A549 (cell line): ENCODE measurements around the gene FRY. TPM values are rescaled to one million over a fixed set of nuclear protein-coding genes. Genes with fewer than 3 reads are reported as not detected.

Source experiments
- ATAC-seq, 2 experiments: fragments of 200-7000 bp in 1 of 2; fragments of >200 bp in 1 of 2; cut with Nextera tagmentation in 1 of 2; cut with Tn5 transposase in 1 of 2; 3 replicates each; pipeline versions ENCODE4 v1.8.0 to v1.9.1; 2018 to 2020; ENCODE audit warnings: mild to moderate bottlenecking in 1 of 2, moderate library complexity in 1 of 2
- CTCF ChIA-PET: fragments of 300-600 bp; sonication (Branson Sonifier 250); formaldehyde crosslinking; extraction: SDS; loops from one replicate; lab custom pipeline; 2021; ENCODE audit warnings: antibody characterized with exemption, inconsistent platforms; lab: Yijun Ruan, JAX
- POLR2A ChIA-PET: fragments of 350-600 bp; formaldehyde crosslinking; extraction: SDS; loops from one replicate; lab custom pipeline; 2021; ENCODE audit warnings: antibody characterized with exemption, inconsistent platforms; lab: Yijun Ruan, JAX
- DNase-seq, 2 experiments: peaks; one replicate each; pipeline versions ENCODE4 v3.0.0 to v3.0.0-alpha.2; 2011 to 2016; ENCODE audit warnings: low read depth in 1 of 2, low spot score in 1 of 2
- FAIRE-seq: peaks from 2 replicates; lab custom pipeline; 2011; peaks lifted over from hg19 to GRCh38; lab: Jason Lieb, UNC
- H3K27ac ChIP-seq, 2 experiments: fragments of >200 bp; sonication (Bioruptor Twin); formaldehyde crosslinking; 3 replicates each; pipeline ENCODE4 v1.5.1; 2016 to 2017
- H3K4me1 ChIP-seq: fragments of >200 bp; sonication (Bioruptor Twin); formaldehyde crosslinking; 3 replicates; pipeline ENCODE4 v1.6.1; 2016
- H3K4me2 ChIP-seq: fragments of >200 bp; sonication (Bioruptor Twin); formaldehyde crosslinking; 3 replicates; pipeline ENCODE4 v1.6.1; 2016
- H3K4me3 ChIP-seq: fragments of >200 bp; sonication (Bioruptor Twin); formaldehyde crosslinking; 3 replicates; pipeline ENCODE4 v1.5.1; 2016
- H3K9me3 ChIP-seq: fragments of >200 bp; sonication (Bioruptor Twin); formaldehyde crosslinking; 3 replicates; pipeline ENCODE4 v1.6.1; 2016
- CBX8 ChIP-seq: fragments of 200-600 bp; sonication (generic); IDR thresholded peaks from 2 replicates; pipeline ENCODE4 v1.6.1; 2016
- CHD2 ChIP-seq: fragments of 150-350 bp; IDR thresholded peaks from 2 replicates; pipeline ENCODE4 v1.6.1; 2014; ENCODE audit warnings: low read length; ENCODE audit not compliant: partially characterized antibody
- EHMT2 ChIP-seq: fragments of 200-600 bp; sonication (generic); IDR thresholded peaks from 2 replicates; pipeline ENCODE4 v1.6.1; 2016; ENCODE audit warnings: antibody characterized with exemption, low read depth, mild to moderate bottlenecking, moderate library complexity
- EP300 ChIP-seq, 2 experiments: fragments of >200 bp; sonication (Bioruptor Twin); formaldehyde crosslinking; IDR thresholded peaks; 2 replicates in 1 of 2; 3 replicates in 1 of 2; pipeline ENCODE4 v1.6.1; 2016 to 2017
- FOSB ChIP-seq: fragments of 250-450 bp; sonication (Bioruptor Pico); IDR thresholded peaks from 2 replicates; pipeline ENCODE4 v1.5.0; 2020; ENCODE audit warnings: mild to moderate bottlenecking, moderate library complexity
- FOSL2 ChIP-seq, 2 experiments: fragments of 450-650 bp in 1 of 2; fragments of >200 bp in 1 of 2; sonication (Bioruptor Twin) in 1 of 2; formaldehyde crosslinking; IDR thresholded peaks; 2 replicates each; pipeline versions ENCODE4 v1.5.0 to v1.6.1; 2016 to 2020; ENCODE audit warnings: mild to moderate bottlenecking in 1 of 2, moderate library complexity in 1 of 2
- FOXS1 ChIP-seq: fragments of 250-450 bp; sonication (Bioruptor Pico); IDR thresholded peaks from 2 replicates; pipeline ENCODE4 v1.5.0; 2020; ENCODE audit warnings: mild to moderate bottlenecking, moderate library complexity
- HDAC2 ChIP-seq: fragments of 200-600 bp; sonication (generic); IDR thresholded peaks from 2 replicates; pipeline ENCODE4 v1.6.1; 2016
- HOXA7 ChIP-seq: fragments of 250-450 bp; sonication (Bioruptor Pico); IDR thresholded peaks from 2 replicates; pipeline ENCODE4 v1.5.0; 2020; ENCODE audit warnings: mild to moderate bottlenecking, moderate library complexity
- HOXB5 ChIP-seq: fragments of 250-450 bp; sonication (Bioruptor Pico); IDR thresholded peaks from 2 replicates; pipeline ENCODE4 v1.5.0; 2020; ENCODE audit warnings: mild to moderate bottlenecking, moderate library complexity
- MAFK ChIP-seq: fragments of 450-650 bp; IDR thresholded peaks from 2 replicates; pipeline ENCODE4 v1.6.1; 2014; ENCODE audit not compliant: partially characterized antibody
- MYC ChIP-seq: IDR thresholded peaks from 2 replicates; pipeline ENCODE4 v1.6.1; 2012; ENCODE audit warnings: mild to moderate bottlenecking, inconsistent platforms, low read length, improper control_type of control experiment, borderline replicate concordance
- POLR2AphosphoS2 ChIP-seq: conservative IDR thresholded peaks from 2 replicates; pipeline ENCODE4 v1.6.1; 2012; ENCODE audit warnings: low read length, improper control_type of control experiment, inconsistent platforms
- RFX5 ChIP-seq: fragments of 450-650 bp; IDR thresholded peaks from 2 replicates; pipeline ENCODE4 v1.7.1; 2014; ENCODE audit warnings: antibody characterized with exemption, mild to moderate bottlenecking, moderate library complexity
- TP53 ChIP-seq: fragments of 250-450 bp; sonication (Bioruptor Pico); IDR thresholded peaks from 2 replicates; pipeline ENCODE4 v1.5.0; 2021; ENCODE audit warnings: mild to moderate bottlenecking, moderate library complexity
- ZNF302 ChIP-seq: fragments of 250-450 bp; sonication (Bioruptor Pico); IDR thresholded peaks from 2 replicates; pipeline ENCODE4 v1.9.0; 2021; ENCODE audit warnings: inconsistent platforms, mild to moderate bottlenecking, moderate library complexity
- ZSCAN20 ChIP-seq: fragments of 250-450 bp; sonication (Bioruptor Pico); IDR thresholded peaks from 2 replicates; pipeline ENCODE4 v1.8.0; 2022; ENCODE audit warnings: mild to moderate bottlenecking, moderate library complexity
- WGBS: methylation state at CpG from one replicate; pipeline ENCODE4 v1.1.6; 2017; ENCODE audit errors: missing lambda C conversion rate; 5-methylcytosine and 5-hydroxymethylcytosine counted together
- polyA plus RNA-seq, 4 experiments: library from polyadenylated mRNA; depleted of rRNA in 3 of 4; stranded (reverse); fragments of >200 nt; fragmentation: RNase III in 1 of 4; extraction: RNeasy Plus Mini Kit Qiagen cat#74134 plus additional on column Dnase treatment in 1 of 4; gene quantifications; 2 replicates in 3 of 4; 3 replicates in 1 of 4; pipeline ENCODE4 v1.2.3, GENCODE V29; 2011 to 2017
- TF ChIP-seq, protein P1 (sequence below): fragments of 250-450 bp; sonication (Bioruptor Pico); IDR thresholded peaks from 2 replicates; pipeline ENCODE4 v1.5.0; 2021; ENCODE audit warnings: mild to moderate bottlenecking, moderate library complexity, borderline replicate concordance
- TF ChIP-seq, protein P2 (sequence below): IDR thresholded peaks from 2 replicates; pipeline ENCODE4 v1.6.1; 2012
- TF ChIP-seq, protein P3 (sequence below): fragments of 250-450 bp; sonication (Bioruptor Pico); IDR thresholded peaks from 2 replicates; pipeline ENCODE4 v1.5.0; 2020; ENCODE audit warnings: low read depth, mild to moderate bottlenecking, moderate library complexity
- TF ChIP-seq, protein P4 (sequence below): fragments of >200 bp; sonication (Bioruptor Twin); formaldehyde crosslinking; IDR thresholded peaks from 2 replicates; pipeline ENCODE4 v1.6.1; 2016

FRY gene
- polyA plus RNA-seq, 2 of the 4 experiments (the other 2 are of a cell fraction): 0.08 to 0.26 TPM

DNA sequence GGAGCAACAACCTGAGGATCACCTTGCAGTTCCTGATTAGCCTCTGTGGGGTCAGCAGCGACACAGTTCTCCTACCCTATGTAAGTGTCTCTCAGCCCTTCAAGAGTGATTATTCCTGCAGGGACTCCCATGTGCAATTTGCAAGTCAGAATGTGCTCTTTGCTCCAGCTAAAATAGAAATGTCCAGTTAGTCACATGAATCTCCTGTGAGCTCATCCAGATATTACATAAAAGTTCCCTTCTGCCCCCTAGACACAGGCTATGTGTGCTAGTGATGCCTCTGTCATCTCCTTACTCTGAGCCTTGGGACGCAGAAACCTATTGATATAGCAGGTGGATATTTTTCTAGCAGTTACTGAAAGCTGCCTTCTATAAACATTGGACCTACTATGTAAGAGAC is 178.1 kb downstream of the FRY start:
- Histone ChIP-seq H3K4me3 (no peak overlapping the region), H3K27ac (no peak overlapping the region), H3K9me3 (no peaks in the 10 kb centered on the region), H3K4me2 (no peak overlapping the region), H3K4me1 (no peaks in the 10 kb centered on the region)
- DNase-seq (no peak), FAIRE-seq (no peak), ATAC-seq (no peak)
- no peak for TF ChIP-seq HOXB5 (CRISPR knock-in tag)
- no peak for TF ChIP-seq HOXA7 (CRISPR knock-in tag)
- TF ChIP-seq, protein P1, sequence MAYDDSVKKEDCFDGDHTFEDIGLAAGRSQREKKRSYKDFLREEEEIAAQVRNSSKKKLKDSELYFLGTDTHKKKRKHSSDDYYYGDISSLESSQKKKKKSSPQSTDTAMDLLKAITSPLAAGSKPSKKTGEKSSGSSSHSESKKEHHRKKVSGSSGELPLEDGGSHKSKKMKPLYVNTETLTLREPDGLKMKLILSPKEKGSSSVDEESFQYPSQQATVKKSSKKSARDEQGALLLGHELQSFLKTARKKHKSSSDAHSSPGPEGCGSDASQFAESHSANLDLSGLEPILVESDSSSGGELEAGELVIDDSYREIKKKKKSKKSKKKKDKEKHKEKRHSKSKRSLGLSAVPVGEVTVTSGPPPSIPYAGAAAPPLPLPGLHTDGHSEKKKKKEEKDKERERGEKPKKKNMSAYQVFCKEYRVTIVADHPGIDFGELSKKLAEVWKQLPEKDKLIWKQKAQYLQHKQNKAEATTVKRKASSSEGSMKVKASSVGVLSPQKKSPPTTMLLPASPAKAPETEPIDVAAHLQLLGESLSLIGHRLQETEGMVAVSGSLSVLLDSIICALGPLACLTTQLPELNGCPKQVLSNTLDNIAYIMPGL (CRISPR knock-in tag): no peak
- TF ChIP-seq MYC: no peak
- no peak for TF ChIP-seq POLR2AphosphoS2
- TF ChIP-seq, protein P2, sequence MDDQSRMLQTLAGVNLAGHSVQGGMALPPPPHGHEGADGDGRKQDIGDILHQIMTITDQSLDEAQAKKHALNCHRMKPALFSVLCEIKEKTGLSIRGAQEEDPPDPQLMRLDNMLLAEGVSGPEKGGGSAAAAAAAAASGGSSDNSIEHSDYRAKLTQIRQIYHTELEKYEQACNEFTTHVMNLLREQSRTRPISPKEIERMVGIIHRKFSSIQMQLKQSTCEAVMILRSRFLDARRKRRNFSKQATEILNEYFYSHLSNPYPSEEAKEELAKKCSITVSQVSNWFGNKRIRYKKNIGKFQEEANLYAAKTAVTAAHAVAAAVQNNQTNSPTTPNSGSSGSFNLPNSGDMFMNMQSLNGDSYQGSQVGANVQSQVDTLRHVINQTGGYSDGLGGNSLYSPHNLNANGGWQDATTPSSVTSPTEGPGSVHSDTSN: no peak
- TF ChIP-seq FOXS1: no peak
- ChIA-PET POLR2A (no interaction called here), CTCF (no interaction called here)
- 66% methylated on average over 2 of the region's 2 CpGs for WGBS

DNA sequence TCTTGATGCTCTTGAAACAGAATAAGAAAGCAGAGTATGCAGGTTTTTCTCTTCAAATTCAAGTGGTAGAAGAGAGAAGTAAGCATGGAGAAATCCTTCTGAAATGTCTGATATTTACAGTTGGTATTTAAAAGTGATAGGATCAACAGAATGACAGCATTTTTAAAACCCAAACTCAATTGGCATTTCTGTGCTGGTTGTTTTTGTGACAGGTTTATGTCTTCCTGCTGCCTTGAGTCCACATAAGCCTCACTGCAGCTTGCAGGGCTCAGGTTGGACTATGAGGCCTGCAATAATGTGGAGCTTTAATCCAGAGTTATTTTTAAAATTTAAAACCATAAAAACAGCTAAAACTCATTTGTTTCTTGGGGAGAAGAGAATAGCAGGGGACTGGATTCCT is 178.5 kb downstream of the FRY start:
- H3K27ac ChIP-seq: no peak overlapping the region
- ATAC-seq (no peak), DNase-seq (no peak), FAIRE-seq (no peak)
- no peak overlapping the region for H3K4me3 ChIP-seq
- H3K4me2 ChIP-seq: no peak overlapping the region
- POLR2A ChIA-PET: no interaction called here
- H3K9me3 ChIP-seq: no peaks in the 10 kb centered on the region
- CTCF ChIA-PET: no interaction called here
- H3K4me1 ChIP-seq: no peaks in the 10 kb centered on the region
- TF ChIP-seq, protein P3, sequence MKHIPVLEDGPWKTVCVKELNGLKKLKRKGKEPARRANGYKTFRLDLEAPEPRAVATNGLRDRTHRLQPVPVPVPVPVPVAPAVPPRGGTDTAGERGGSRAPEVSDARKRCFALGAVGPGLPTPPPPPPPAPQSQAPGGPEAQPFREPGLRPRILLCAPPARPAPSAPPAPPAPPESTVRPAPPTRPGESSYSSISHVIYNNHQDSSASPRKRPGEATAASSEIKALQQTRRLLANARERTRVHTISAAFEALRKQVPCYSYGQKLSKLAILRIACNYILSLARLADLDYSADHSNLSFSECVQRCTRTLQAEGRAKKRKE: no peak
- no peak for TF ChIP-seq HDAC2
- no peak for TF ChIP-seq RFX5
- TF ChIP-seq, protein P4, sequence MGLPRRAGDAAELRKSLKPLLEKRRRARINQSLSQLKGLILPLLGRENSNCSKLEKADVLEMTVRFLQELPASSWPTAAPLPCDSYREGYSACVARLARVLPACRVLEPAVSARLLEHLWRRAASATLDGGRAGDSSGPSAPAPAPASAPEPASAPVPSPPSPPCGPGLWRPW: no peak
- TF ChIP-seq FOSL2 (IDR thresholded peaks at IDR 0.05): no peak
- TF ChIP-seq FOSL2 (CRISPR knock-in tag; IDR thresholded peaks at IDR 0.05): no peak
- no peak for TF ChIP-seq ZNF302
- no peak for TF ChIP-seq CBX8
- no peak for TF ChIP-seq MAFK
- TF ChIP-seq POLR2AphosphoS2: no peak
- TF ChIP-seq FOXS1: no peak
- no peak for TF ChIP-seq FOSB
- no peak for TF ChIP-seq EP300 (IDR thresholded peaks at IDR 0.05)
- no peak for TF ChIP-seq EHMT2
- no peak for TF ChIP-seq CHD2

DNA sequence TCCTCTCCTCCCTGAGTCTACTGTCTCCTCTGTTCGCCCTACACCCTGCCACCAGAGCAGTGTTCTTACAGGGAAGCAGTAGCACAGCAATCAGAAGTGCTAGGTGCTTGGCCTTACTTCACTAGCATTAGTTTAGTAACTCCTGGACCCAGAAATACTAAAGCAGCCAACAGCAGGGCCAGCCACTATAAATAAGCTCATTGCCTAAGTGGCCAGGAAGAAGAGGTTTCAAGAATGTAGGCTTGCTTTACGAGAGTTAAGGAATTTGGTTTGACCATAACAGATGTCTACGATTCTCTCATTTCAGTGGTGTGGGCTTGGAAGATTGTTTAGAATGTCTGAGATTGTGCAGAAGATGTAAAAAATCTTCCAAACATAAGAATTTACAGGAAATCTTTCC is 180.2 kb downstream of the FRY start:
- ChIA-PET POLR2A (no interaction called here), CTCF (no interaction called here)
- H3K9me3 ChIP-seq: no peaks in the 10 kb centered on the region
- no peak overlapping the region for H3K27ac ChIP-seq
- no peak for DNase-seq
- H3K4me1 ChIP-seq: no peaks in the 10 kb centered on the region
- no peak for ATAC-seq
- FAIRE-seq: no peak
- WGBS: 51% methylated on average over 3 of the region's 3 CpGs
- no peak overlapping the region for H3K4me3 ChIP-seq
- no peak for TF ChIP-seq TP53
- no peak for TF ChIP-seq ZSCAN20 (CRISPR knock-in tag)
- no peak overlapping the region for H3K4me2 ChIP-seq
